ENCODE measurements around the gene NF1. TPM values are rescaled to one million over a fixed set of nuclear protein-coding genes. Genes with fewer than 3 reads are reported as not detected.

NF1 gene
- total and polyA plus RNA-seq, 8 donors, result 45.0 to 57.7 (median 52.0) TPM

DNA sequence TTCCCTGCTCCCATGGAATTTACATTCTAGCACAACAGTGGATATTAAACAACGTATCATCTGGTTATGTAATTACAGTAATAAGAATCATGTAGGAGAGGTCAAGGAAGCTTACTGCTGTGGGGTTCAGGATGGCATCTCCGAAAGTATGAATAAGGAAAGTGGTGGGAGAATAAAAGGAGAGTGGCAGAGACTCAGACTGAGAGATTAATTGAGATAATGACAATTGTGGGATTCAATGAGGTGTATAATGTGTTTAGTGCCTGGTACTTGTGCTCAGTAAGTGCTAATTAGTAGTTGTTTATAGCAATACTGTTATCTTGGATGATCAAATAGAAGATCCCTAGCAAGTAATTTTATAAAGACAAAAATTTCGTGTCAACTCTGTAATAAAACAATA is 45.3 kb downstream of the NF1 start:
- intact Hi-C loops (cut with DNase I), result no loop called here
- Histone ChIP-seq H3K36me3 (no peaks in the 10 kb centered on the region), H3K9me3 (no peaks in the 10 kb centered on the region), H3K27me3 (no peaks in the 10 kb centered on the region), H3K4me1 (no peaks in the 10 kb centered on the region), H3K4me3 (no peak overlapping the region), H3K27ac (no peak overlapping the region)
- DNase-seq (no peak), ATAC-seq (no peak)
- TF ChIP-seq, protein P1, sequence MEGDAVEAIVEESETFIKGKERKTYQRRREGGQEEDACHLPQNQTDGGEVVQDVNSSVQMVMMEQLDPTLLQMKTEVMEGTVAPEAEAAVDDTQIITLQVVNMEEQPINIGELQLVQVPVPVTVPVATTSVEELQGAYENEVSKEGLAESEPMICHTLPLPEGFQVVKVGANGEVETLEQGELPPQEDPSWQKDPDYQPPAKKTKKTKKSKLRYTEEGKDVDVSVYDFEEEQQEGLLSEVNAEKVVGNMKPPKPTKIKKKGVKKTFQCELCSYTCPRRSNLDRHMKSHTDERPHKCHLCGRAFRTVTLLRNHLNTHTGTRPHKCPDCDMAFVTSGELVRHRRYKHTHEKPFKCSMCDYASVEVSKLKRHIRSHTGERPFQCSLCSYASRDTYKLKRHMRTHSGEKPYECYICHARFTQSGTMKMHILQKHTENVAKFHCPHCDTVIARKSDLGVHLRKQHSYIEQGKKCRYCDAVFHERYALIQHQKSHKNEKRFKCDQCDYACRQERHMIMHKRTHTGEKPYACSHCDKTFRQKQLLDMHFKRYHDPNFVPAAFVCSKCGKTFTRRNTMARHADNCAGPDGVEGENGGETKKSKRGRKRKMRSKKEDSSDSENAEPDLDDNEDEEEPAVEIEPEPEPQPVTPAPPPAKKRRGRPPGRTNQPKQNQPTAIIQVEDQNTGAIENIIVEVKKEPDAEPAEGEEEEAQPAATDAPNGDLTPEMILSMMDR (IDR thresholded peaks at IDR 0.05), result no peak

DNA sequence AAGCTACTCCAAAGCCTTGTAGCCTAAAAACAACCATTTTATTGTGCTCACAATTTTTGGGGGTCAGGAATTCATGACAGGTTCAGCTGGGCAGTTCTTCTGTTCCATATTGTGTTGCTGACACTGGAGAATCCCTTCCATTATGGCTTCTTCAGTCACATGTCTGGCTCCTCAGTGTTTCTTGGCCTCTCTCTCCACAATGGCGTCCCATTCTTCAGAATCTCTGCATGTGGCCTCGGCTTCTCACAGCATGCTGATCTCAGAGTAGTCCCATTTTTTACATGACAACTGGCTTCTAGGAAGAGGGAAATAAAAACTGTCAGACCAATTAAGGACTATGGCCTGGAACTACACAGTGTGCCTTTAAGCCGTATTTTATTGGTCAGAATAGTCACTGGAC is 49.7 kb downstream of the NF1 start:
- Histone ChIP-seq H3K4me1 (no peaks in the 10 kb centered on the region), H3K27me3 (no peaks in the 10 kb centered on the region), H3K9me3 (no peaks in the 10 kb centered on the region), H3K4me3 (no peak overlapping the region), H3K27ac (no peak overlapping the region), H3K36me3 (no peaks in the 10 kb centered on the region)
- intact Hi-C loops (cut with DNase I), result no loop called here
- ATAC-seq (no peak), DNase-seq (no peak)
- TF ChIP-seq, protein P1 (IDR thresholded peaks at IDR 0.05), result no peak

DNA sequence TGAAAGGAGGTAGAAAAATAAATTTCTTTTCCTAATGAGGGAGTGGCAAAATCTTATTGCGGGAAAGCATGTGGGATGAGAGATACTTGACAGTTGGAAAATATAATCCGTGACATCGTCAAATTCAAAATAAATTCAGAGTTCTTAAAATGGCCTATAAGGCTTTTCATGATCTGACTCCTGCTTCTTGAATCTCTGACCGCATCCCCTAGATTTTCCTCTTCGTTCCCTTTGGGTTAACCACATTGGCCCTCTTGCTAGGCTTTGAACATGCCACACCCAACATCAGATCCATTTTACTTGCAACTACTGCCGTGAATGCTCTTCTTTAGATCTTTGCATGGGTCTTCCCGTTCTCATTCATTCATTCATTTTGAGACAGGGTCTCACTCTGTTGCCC is 50.1 kb downstream of the NF1 start:
- intact Hi-C loops (cut with DNase I), result no loop called here
- ATAC-seq (no peak), DNase-seq (no peak)
- H3K4me1 ChIP-seq, result no peaks in the 10 kb centered on the region
- TF ChIP-seq, protein P1 (IDR thresholded peaks at IDR 0.05), result no peak
- no peaks in the 10 kb centered on the region for H3K27me3 ChIP-seq
- H3K36me3 ChIP-seq, result no peaks in the 10 kb centered on the region
- H3K4me3 ChIP-seq, result no peak overlapping the region
- H3K9me3 ChIP-seq, result no peaks in the 10 kb centered on the region
- no peak overlapping the region for H3K27ac ChIP-seq

DNA sequence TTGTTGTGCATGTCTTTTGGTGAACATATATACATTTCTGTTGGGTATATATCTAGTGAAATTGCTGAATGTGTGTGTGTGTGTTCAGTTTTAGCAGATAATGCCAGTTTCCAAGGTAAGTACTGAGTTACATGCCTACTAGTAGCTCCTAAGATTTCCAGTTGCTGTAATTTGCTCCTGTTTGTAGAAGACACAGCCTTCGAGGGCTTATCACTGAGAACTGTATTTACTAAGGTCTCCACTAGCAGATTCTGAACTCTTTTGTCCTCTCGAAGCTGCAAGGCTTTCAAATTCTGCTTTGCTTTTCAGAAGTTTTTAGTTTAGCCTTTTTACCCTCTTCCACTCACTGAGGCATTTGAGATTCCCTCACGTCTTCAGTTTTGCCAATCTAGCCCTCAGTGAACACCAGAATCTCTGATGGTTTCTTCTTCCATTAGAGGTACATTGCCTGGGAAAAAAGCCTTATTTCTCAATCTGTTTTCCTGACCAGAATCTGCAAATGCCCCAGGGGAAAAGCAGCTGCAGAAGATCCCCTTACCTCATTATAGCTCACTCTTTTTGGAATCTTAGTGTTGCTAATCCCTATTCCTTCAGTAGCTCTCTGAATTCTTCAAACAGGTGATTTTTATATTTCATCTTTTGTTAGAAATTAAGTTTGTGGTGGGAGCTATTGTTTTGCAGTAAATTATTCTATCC is 52.9 kb downstream of the NF1 start:
- H3K27me3 ChIP-seq, result no peaks in the 10 kb centered on the region
- H3K9me3 ChIP-seq, result peaks cover 0 to 4% of the 10 kb centered on the region in 2 donors
- DNase-seq, result no peak
- H3K27ac ChIP-seq, result no peak overlapping the region
- no peak for ATAC-seq
- H3K4me3 ChIP-seq, result no peak overlapping the region
- H3K36me3 ChIP-seq, result no peaks in the 10 kb centered on the region
- intact Hi-C loops (cut with DNase I), result no loop called here
- TF ChIP-seq, protein P1 (IDR thresholded peaks at IDR 0.05), result no peak
- no peaks in the 10 kb centered on the region for H3K4me1 ChIP-seq

DNA sequence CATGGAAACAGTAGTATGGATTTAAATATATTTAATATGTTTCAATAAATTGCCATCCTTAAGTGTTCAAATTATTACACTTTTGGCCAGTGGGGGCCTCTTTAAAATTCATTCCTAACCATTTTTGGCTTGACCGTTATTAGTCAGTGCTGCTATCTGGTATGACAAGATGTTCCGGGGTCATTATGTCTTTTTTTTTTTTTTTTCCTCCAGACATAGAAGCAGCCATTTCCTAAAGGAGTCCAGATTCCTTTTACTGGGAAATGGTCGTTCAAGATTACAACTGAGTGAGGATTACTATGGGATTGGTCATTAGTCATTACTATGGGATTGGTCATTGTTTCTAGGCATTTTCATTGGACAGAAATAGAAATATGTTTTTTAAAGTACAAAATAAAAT is 53.4 kb downstream of the NF1 start:
- Histone ChIP-seq H3K4me3 (no peak overlapping the region), H3K27me3 (no peaks in the 10 kb centered on the region), H3K9me3 (peaks cover 0 to 4% of the 10 kb centered on the region in 2 donors), H3K36me3 (no peaks in the 10 kb centered on the region), H3K4me1 (no peaks in the 10 kb centered on the region), H3K27ac (no peak overlapping the region)
- TF ChIP-seq, protein P1 (IDR thresholded peaks at IDR 0.05), result no peak
- ATAC-seq (no peak), DNase-seq (no peak)
- intact Hi-C loops (cut with DNase I), result no loop called here
